ENCODE data around the gene LIG4.

The LIG4 gene

GRCh38 chr13:108190897-108191296 lies 24.4 kb downstream of the LIG4 start:
- TF ChIP-seq EZH2phosphoT487 (conservative IDR thresholded peaks at IDR 0.05; ENCODE audit: low read length) (no peak), CTCF (IDR thresholded peaks at IDR 0.05; ENCODE audit: insufficient read depth, low read length, poor library complexity, severe bottlenecking) (no peak)
- H3K9me3 ChIP-seq (ENCODE audit: insufficient read depth, low read length), result peaks cover 15% of the 10 kb centered on the region; the same call in 1 of the 2 replicates
- H2AFZ ChIP-seq (ENCODE audit: low read depth, low read length, severe bottlenecking), result no peak overlapping the region

GRCh38 chr13:108188260-108188659 lies 27.1 kb downstream of the LIG4 start:
- TF ChIP-seq CTCF (IDR thresholded peaks at IDR 0.05; ENCODE audit: insufficient read depth, low read length, poor library complexity, severe bottlenecking) (no peak), EZH2phosphoT487 (conservative IDR thresholded peaks at IDR 0.05; ENCODE audit: low read length) (no peak)
- Histone ChIP-seq H3K9me2 (replicated peaks; ENCODE audit: insufficient read depth, low read length) (no peaks in the 10 kb centered on the region), H3K9ac (ENCODE audit: low read length) (no peak overlapping the region), H3K36me3 (ENCODE audit: low read length) (no peaks in the 10 kb centered on the region), H3K4me3 (ENCODE audit: insufficient read depth, low read length, poor library complexity, severe bottlenecking) (no peak overlapping the region), H3K79me2 (ENCODE audit: insufficient read depth, low read length) (no peaks in the 10 kb centered on the region), H3F3A (ENCODE audit: insufficient read depth) (no peaks in the 10 kb centered on the region), H2AFZ (ENCODE audit: low read depth, low read length, severe bottlenecking) (no peak overlapping the region), H3K4me2 (ENCODE audit: low read depth, low read length, poor library complexity, severe bottlenecking) (no peak overlapping the region), H3K27me3 (ENCODE audit: low read length) (no peaks in the 10 kb centered on the region), H4K20me1 (ENCODE audit: low read depth, low read length) (no peaks in the 10 kb centered on the region), H3K9me3 (ENCODE audit: insufficient read depth, low read length) (no peaks in the 10 kb centered on the region), H3K27ac (ENCODE audit: low read depth, low read length) (no peak overlapping the region)

More at GRCh38 chr13:108190897-108191296, 24.4 kb downstream of the LIG4 start:
- Histone ChIP-seq H3K9me2 (replicated peaks; ENCODE audit: insufficient read depth, low read length) (no peaks in the 10 kb centered on the region), H3K27ac (ENCODE audit: low read depth, low read length) (no peak overlapping the region), H3K4me2 (ENCODE audit: low read depth, low read length, poor library complexity, severe bottlenecking) (no peak overlapping the region), H4K20me1 (ENCODE audit: low read depth, low read length) (no peaks in the 10 kb centered on the region), H3K79me2 (ENCODE audit: insufficient read depth, low read length) (no peaks in the 10 kb centered on the region), H3K36me3 (ENCODE audit: low read length) (no peaks in the 10 kb centered on the region), H3K9ac (ENCODE audit: low read length) (no peak overlapping the region), H3F3A (ENCODE audit: insufficient read depth) (no peaks in the 10 kb centered on the region), H3K27me3 (ENCODE audit: low read length) (no peaks in the 10 kb centered on the region), H3K4me3 (ENCODE audit: insufficient read depth, low read length, poor library complexity, severe bottlenecking) (no peak overlapping the region)

GRCh38 chr13:108185223-108185622 lies 30.1 kb downstream of the LIG4 start:
- H3K9me2 ChIP-seq (replicated peaks; ENCODE audit: insufficient read depth, low read length), result no peaks in the 10 kb centered on the region
- H3K27me3 ChIP-seq (ENCODE audit: low read length), result no peaks in the 10 kb centered on the region
- no peak overlapping the region for H3K9ac ChIP-seq (ENCODE audit: low read length)
- H3F3A ChIP-seq (ENCODE audit: insufficient read depth), result no peaks in the 10 kb centered on the region
- H3K36me3 ChIP-seq (ENCODE audit: low read length), result no peaks in the 10 kb centered on the region
- H3K4me2 ChIP-seq (ENCODE audit: low read depth, low read length, poor library complexity, severe bottlenecking), result no peak overlapping the region
- TF ChIP-seq EZH2phosphoT487 (conservative IDR thresholded peaks at IDR 0.05; ENCODE audit: low read length) (no peak), CTCF (IDR thresholded peaks at IDR 0.05; ENCODE audit: insufficient read depth, low read length, poor library complexity, severe bottlenecking) (no peak)
- no peak overlapping the region for H3K27ac ChIP-seq (ENCODE audit: low read depth, low read length)
- no peaks in the 10 kb centered on the region for H4K20me1 ChIP-seq (ENCODE audit: low read depth, low read length)
- H3K4me3 ChIP-seq (ENCODE audit: insufficient read depth, low read length, poor library complexity, severe bottlenecking), result no peak overlapping the region
- no peaks in the 10 kb centered on the region for H3K79me2 ChIP-seq (ENCODE audit: insufficient read depth, low read length)
- no peaks in the 10 kb centered on the region for H3K9me3 ChIP-seq (ENCODE audit: insufficient read depth, low read length)
- no peak overlapping the region for H2AFZ ChIP-seq (ENCODE audit: low read depth, low read length, severe bottlenecking)
